Stimulated activated naive CD8-positive, alpha-beta T cell treated with anti-CD3 and anti-CD28 coated beads, Interleukin-15, amount 100 ng/mL, for 72 hours (primary cell): ENCODE data around the gene TNFAIP8L1.
"Not testable (repeated sequence)": the region's sequence is repeated elsewhere in the genome, so short reads cannot be mapped to it uniquely, and the experiment has no call there.

Experiments used
- ATAC-seq: fragments of 150-1000 bp; cut with Tn5 transposase; 2 replicates; pipeline ENCODE4 v1.10.0; 2021; ENCODE audit warnings: mild to moderate bottlenecking, moderate library complexity
- DNase-seq, 2 donors: peaks; one replicate each; pipeline ENCODE4 v3.0.0; 2021 to 2022
- H3K27ac Mint-ChIP-seq, 2 donors: one replicate each; pipeline ENCODE4 v1.8.0; 2022; ENCODE audit warnings: mild to moderate bottlenecking in 2 of 2, mixed read lengths in 2 of 2, moderate library complexity in 2 of 2
- H3K27me3 Mint-ChIP-seq: one replicate; pipeline ENCODE4 v1.8.0; 2022; ENCODE audit warnings: mixed read lengths
- H3K4me1 Mint-ChIP-seq: one replicate; pipeline ENCODE4 v1.8.0; 2022; ENCODE audit warnings: mild to moderate bottlenecking, mixed read lengths
- H3K4me3 Mint-ChIP-seq, 2 donors: one replicate each; pipeline ENCODE4 v1.8.0; 2022; ENCODE audit warnings: mild to moderate bottlenecking in 2 of 2, mixed read lengths in 2 of 2, moderate library complexity in 1 of 2
- H3K9me3 Mint-ChIP-seq, 2 donors: one replicate each; pipeline ENCODE4 v1.8.0; 2022; ENCODE audit warnings: mixed read lengths in 2 of 2

The TNFAIP8L1 gene

GRCh38 chr19:4638828-4639530, at the start of gene TNFAIP8L1:
Gene TNFAIP8L1 (plus strand): TSS chr19:4639516. CDS start chr19:4651870, 12,354 bp downstream.
- Mint-ChIP-seq H3K9me3 (no peaks in the 10 kb centered on the region), H3K4me3 (peak within 1 kb of the TSS; percentile 90), H3K27ac (peak within 1 kb of the TSS; percentile 97 to 98), H3K4me1 (peaks cover 54% of the 10 kb centered on the region), H3K27me3 (no peaks in the 10 kb centered on the region)
- DNase-seq = peak; percentile 99 to 100
- peak; percentile 89 for ATAC-seq

- no peak overlapping the region for H3K4me3 Mint-ChIP-seq
- H3K4me1 Mint-ChIP-seq = no peaks in the 10 kb centered on the region
- H3K9me3 Mint-ChIP-seq = no peaks in the 10 kb centered on the region
- H3K27ac Mint-ChIP-seq = no peak overlapping the region
- ATAC-seq (peak; percentile 65), DNase-seq (peak in 1 of 2 donors; percentile 27)
- H3K27me3 Mint-ChIP-seq = peaks cover 58% of the 10 kb centered on the region
These were observed 49.5 kb upstream of the TNFAIP8L1 start for GRCh38 chr19:4589579-4590410.

GRCh38 chr19:4590559-4590958, 48.8 kb upstream of the TNFAIP8L1 start:
- ATAC-seq = no peak
- peaks cover 57% of the 10 kb centered on the region for H3K27me3 Mint-ChIP-seq
- H3K27ac Mint-ChIP-seq = no peak overlapping the region
- no peak for DNase-seq
- no peak overlapping the region for H3K4me3 Mint-ChIP-seq
- H3K4me1 Mint-ChIP-seq = no peaks in the 10 kb centered on the region
- H3K9me3 Mint-ChIP-seq = no peaks in the 10 kb centered on the region

GRCh38 chr19:4591320-4591719, 48.0 kb upstream of the TNFAIP8L1 start:
- Mint-ChIP-seq H3K4me1 (no peaks in the 10 kb centered on the region), H3K4me3 (no peak overlapping the region), H3K9me3 (no peaks in the 10 kb centered on the region), H3K27me3 (peaks cover 55% of the 10 kb centered on the region), H3K27ac (no peak overlapping the region)
- ATAC-seq (no peak), DNase-seq (no peak)

- H3K4me1 Mint-ChIP-seq = peaks cover 4% of the 10 kb centered on the region
- ATAC-seq (no peak), DNase-seq (no peak)
- peaks cover 61% of the 10 kb centered on the region for H3K27me3 Mint-ChIP-seq
- H3K9me3 Mint-ChIP-seq = no peaks in the 10 kb centered on the region
- H3K4me3 Mint-ChIP-seq = no peak overlapping the region
- peak overlapping the region in 1 of 2 donors; percentile 65 for H3K27ac Mint-ChIP-seq
These were observed 46.9 kb upstream of the TNFAIP8L1 start for GRCh38 chr19:4592445-4592844.

DNA sequence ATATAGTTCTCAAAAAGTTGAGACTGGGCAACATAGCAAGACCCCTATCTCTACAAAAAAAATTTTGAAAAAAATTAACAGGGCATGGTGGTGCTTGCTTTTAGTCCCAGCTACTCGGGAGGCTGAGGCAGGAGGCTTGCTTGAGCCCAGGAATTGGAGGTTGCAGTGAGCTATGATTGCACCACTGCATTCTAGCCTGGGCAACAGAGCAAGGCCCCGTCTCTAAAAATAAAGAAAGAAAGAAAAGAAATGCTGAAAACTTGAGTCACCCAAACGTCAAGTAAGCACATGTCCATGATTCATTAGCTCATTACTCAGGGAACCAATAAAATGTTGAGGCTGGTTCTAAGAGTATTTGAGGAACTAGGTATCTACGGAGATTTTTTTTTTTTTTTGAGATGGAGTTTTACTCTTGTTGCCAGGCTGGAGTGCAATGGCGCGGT, 45.9 kb upstream of the TNFAIP8L1 start:
- Mint-ChIP-seq H3K4me1 (peaks cover 7% of the 10 kb centered on the region), H3K9me3 (no peaks in the 10 kb centered on the region), H3K27ac (no peak overlapping the region), H3K4me3 (no peak overlapping the region), H3K27me3 (peaks cover 64% of the 10 kb centered on the region)
- DNase-seq (no peak), ATAC-seq (no peak)

- Mint-ChIP-seq H3K9me3 (no peaks in the 10 kb centered on the region), H3K4me3 (no peak overlapping the region), H3K27ac (no peak overlapping the region), H3K4me1 (peaks cover 11% of the 10 kb centered on the region), H3K27me3 (peaks cover 72% of the 10 kb centered on the region)
- ATAC-seq = no peak
- DNase-seq = no peak
These were observed 45.1 kb upstream of the TNFAIP8L1 start for GRCh38 chr19:4594201-4594600.

- H3K27ac Mint-ChIP-seq, H3K9me3 Mint-ChIP-seq, H3K4me3 Mint-ChIP-seq, DNase-seq, ATAC-seq: not testable (repeated sequence)
- Mint-ChIP-seq H3K4me1 (peaks cover 12% of the 10 kb centered on the region), H3K27me3 (peaks cover 68% of the 10 kb centered on the region)
These were observed 44.2 kb upstream of the TNFAIP8L1 start for GRCh38 chr19:4595158-4595557.

DNA sequence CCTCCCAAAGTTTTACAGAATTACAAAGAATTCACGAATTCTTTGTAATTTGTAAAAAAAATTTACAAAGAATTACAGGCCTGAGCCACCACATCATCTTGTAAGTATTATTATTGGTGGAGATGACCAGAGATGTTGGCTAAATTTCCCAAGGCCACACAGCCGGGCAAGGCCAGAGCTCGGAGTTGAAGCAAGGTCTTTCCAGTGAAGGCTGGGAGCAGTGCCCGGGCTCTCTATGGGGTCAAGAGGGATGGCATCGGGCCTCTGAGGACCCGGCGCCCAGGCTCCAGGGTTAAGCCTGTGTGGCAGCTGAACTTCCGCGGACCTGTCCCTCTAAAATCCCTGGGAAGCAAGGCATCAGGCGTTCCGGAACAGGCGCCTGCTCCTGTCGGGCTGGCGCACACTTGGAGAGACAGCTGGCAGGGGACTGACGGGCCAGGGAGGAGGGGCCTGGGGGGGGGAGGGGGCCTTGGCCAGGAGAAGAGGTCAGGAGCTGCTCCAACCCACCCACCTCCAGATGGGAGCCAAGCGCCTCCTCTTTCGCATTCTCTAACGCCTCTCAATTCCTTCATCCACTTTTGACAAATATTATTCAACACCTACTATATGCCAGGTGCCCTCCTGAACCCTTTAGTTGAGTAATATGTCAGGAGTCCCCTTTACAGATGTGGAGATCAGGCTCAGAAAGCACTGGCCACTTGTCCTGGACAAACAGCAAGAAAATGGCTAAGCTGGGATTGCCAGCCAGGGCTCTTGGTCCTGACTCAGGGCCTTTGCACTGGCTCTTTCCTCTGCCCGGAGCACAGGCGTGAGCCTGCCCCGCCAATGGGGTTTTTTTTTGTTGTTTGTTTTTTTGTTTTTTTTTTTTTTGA, 43.0 kb upstream of the TNFAIP8L1 start:
- DNase-seq (no peak), ATAC-seq (no peak)
- Mint-ChIP-seq H3K27ac (no peak overlapping the region), H3K4me3 (no peak overlapping the region), H3K4me1 (peaks cover 12% of the 10 kb centered on the region), H3K9me3 (no peaks in the 10 kb centered on the region), H3K27me3 (peaks cover 57% of the 10 kb centered on the region)

GRCh38 chr19:4597278-4597974, 41.9 kb upstream of the TNFAIP8L1 start:
- Mint-ChIP-seq H3K4me3 (peak overlapping the region; percentile 33 to 68), H3K4me1 (peaks cover 12% of the 10 kb centered on the region), H3K27me3 (peaks cover 48% of the 10 kb centered on the region), H3K27ac (peak overlapping the region in 1 of 2 donors; percentile 46), H3K9me3 (no peaks in the 10 kb centered on the region)
- DNase-seq = no peak
- peak; percentile 38 for ATAC-seq

GRCh38 chr19:4597975-4598671, 41.2 kb upstream of the TNFAIP8L1 start:
- H3K4me3 Mint-ChIP-seq = peak overlapping the region; percentile 63 to 68
- DNase-seq (peak in 1 of 2 donors; percentile 47), ATAC-seq (peak; percentile 72)
- peaks cover 42% of the 10 kb centered on the region for H3K27me3 Mint-ChIP-seq
- no peaks in the 10 kb centered on the region for H3K9me3 Mint-ChIP-seq
- no peak overlapping the region for H3K27ac Mint-ChIP-seq
- H3K4me1 Mint-ChIP-seq = peaks cover 12% of the 10 kb centered on the region

GRCh38 chr19:4598712-4599111, 40.6 kb upstream of the TNFAIP8L1 start:
- peaks cover 12% of the 10 kb centered on the region for H3K4me1 Mint-ChIP-seq
- DNase-seq (no peak), ATAC-seq (peak; percentile 11)
- H3K27me3 Mint-ChIP-seq = peaks cover 42% of the 10 kb centered on the region
- H3K27ac Mint-ChIP-seq = no peak overlapping the region
- no peaks in the 10 kb centered on the region for H3K9me3 Mint-ChIP-seq
- H3K4me3 Mint-ChIP-seq = peak overlapping the region; percentile 63 to 68

DNA sequence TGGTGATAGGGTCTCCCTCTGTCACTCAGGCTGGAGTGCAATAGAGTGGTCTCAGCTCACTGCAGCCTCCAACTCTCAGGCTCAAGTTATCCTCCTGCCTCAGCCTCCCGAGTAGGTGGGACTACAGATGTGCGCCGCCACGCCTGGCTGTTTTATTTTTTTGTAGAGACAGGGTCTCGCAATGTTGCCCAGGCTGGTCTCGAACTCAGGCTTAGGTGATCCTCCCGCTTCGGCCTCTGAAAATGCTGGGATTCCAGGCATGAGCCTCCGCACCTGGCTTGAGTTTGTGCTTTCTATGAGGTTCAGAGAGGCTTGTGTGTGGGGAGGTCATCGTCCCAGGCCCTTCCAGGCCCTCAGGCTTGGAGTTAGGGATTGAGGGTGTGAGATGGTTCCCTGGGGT, 39.2 kb upstream of the TNFAIP8L1 start:
- Mint-ChIP-seq H3K27ac (no peak overlapping the region), H3K27me3 (peaks cover 38% of the 10 kb centered on the region), H3K4me1 (peaks cover 12% of the 10 kb centered on the region), H3K9me3 (no peaks in the 10 kb centered on the region), H3K4me3 (no peak overlapping the region)
- DNase-seq (no peak), ATAC-seq (no peak)

DNA sequence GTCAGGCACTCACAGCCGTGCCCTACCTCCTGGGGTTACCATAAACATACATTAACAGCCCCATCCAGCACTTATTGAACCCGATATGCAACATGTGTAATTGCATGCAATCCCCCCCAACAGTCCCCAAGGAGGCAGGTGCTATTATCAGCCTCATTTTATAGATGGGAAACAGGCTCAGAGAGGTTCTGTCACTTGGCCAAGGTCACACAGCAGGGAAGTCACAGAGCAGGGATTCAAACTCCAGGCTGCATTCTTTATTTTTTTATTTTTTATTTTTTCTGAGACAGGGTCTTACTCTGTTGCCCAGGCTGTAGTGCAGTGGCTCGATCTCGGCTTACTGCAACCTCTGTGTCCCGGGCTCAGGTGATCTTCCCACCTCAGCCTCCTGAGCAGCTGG, 38.4 kb upstream of the TNFAIP8L1 start:
- ATAC-seq (no peak), DNase-seq (no peak)
- Mint-ChIP-seq H3K27me3 (peaks cover 33% of the 10 kb centered on the region), H3K4me1 (peaks cover 12% of the 10 kb centered on the region), H3K27ac (no peak overlapping the region), H3K9me3 (no peaks in the 10 kb centered on the region), H3K4me3 (no peak overlapping the region)
